HG03280 (cell line): Measurements from ENCODE around the gene PLXNC1.

ENCODE experiments used
- ATAC-seq: cut with Tn5 transposase; IDR thresholded peaks from one replicate; pipeline ENCODE4 v1.9.1; 2021; ENCODE audit warnings: mild to moderate bottlenecking, moderate library complexity; ENCODE audit not compliant: unreplicated experiment

Gene PLXNC1

GRCh38 chr12:94263011-94263811 is 114.8 kb downstream of the PLXNC1 start:
- ATAC-seq: no peak

GRCh38 chr12:94263905-94264561 is 115.7 kb downstream of the PLXNC1 start:
- no peak for ATAC-seq

GRCh38 chr12:94264736-94265485 is 116.5 kb downstream of the PLXNC1 start:
- ATAC-seq: no peak

GRCh38 chr12:94265539-94265938 is 117.2 kb downstream of the PLXNC1 start:
- ATAC-seq: no peak

- ATAC-seq: no peak
Observed at GRCh38 chr12:94265966-94266745, 117.8 kb downstream of the PLXNC1 start.

- no peak for ATAC-seq
Observed at GRCh38 chr12:94266796-94267536, 118.6 kb downstream of the PLXNC1 start.

GRCh38 chr12:94267537-94267872 is 119.1 kb downstream of the PLXNC1 start:
- no peak for ATAC-seq

- no peak for ATAC-seq
Observed at GRCh38 chr12:94267921-94268471, 119.6 kb downstream of the PLXNC1 start.

GRCh38 chr12:94269316-94269999 is 121.1 kb downstream of the PLXNC1 start:
- no peak for ATAC-seq

GRCh38 chr12:94271351-94271750 is 123.0 kb downstream of the PLXNC1 start:
- no peak for ATAC-seq

GRCh38 chr12:94272280-94272679 is 123.9 kb downstream of the PLXNC1 start:
- ATAC-seq: no peak

- ATAC-seq: no peak
Observed at GRCh38 chr12:94273272-94273671, 124.9 kb downstream of the PLXNC1 start.

GRCh38 chr12:94276725-94277124 is 128.3 kb downstream of the PLXNC1 start:
- no peak for ATAC-seq

- no peak for ATAC-seq
Observed at GRCh38 chr12:94277426-94278000, 129.1 kb downstream of the PLXNC1 start.

GRCh38 chr12:94280063-94280462 is 131.7 kb downstream of the PLXNC1 start:
- ATAC-seq: no peak

- no peak for ATAC-seq
Observed at GRCh38 chr12:94282675-94283074, 134.3 kb downstream of the PLXNC1 start.

- ATAC-seq: no peak
Observed at GRCh38 chr12:94284046-94284445, 135.7 kb downstream of the PLXNC1 start.

GRCh38 chr12:94284859-94285258 is 136.5 kb downstream of the PLXNC1 start:
- no peak for ATAC-seq

GRCh38 chr12:94285943-94286582 is 137.7 kb downstream of the PLXNC1 start:
- ATAC-seq: no peak
